Measurements from ENCODE around the gene ATPAF1. TPM values are rescaled to one million over a fixed set of nuclear protein-coding genes. Genes with fewer than 3 reads are reported as not detected.

The ATPAF1 gene
- total and polyA plus RNA-seq, 10 of the 15 experiments (the other 5 are each of a cell fraction or from before 2014, with no cell fraction given) = 15.2 to 93.5 (median 48.4) TPM

GRCh38 chr1:46617108-46617800 is 50.9 kb downstream of the ATPAF1 start:
- WGBS (ENCODE audit: insufficient coverage, insufficient replicate concordance, low lambda C conversion rate, missing lambda C conversion rate) = 28% methylated on average over 10 of the region's 10 CpGs
- H3K9ac ChIP-seq (ENCODE audit: control insufficient read depth, insufficient read depth, low read length) = peak overlapping the region; percentile 72
- no peaks in the 10 kb centered on the region for H3K36me3 ChIP-seq (ENCODE audit: control insufficient read depth in 2 of 2, insufficient read depth in 2 of 2, low read length in 1 of 2)
- H3K4me1 ChIP-seq (ENCODE audit: control insufficient read depth, insufficient read depth, low read length) = peaks cover 48% of the 10 kb centered on the region
- H3K27ac ChIP-seq (ENCODE audit: control insufficient read depth, insufficient read depth) = peak overlapping the region; percentile 84
- SMC1A ChIA-PET (ENCODE audit: uncharacterized antibody, unreplicated experiment) = interaction anchor here (0.6 to 5.7 kb wide), 7 partner anchors 12 to 101 kb away, joined by 3 to 53 read pairs (median 4); partner anchors contain the start of genes ATPAF1, EFCAB14 and MKNK1
- FAIRE-seq (no peak), ATAC-seq (peak; percentile 1; the same call in 1 of the 3 replicates), DNase-seq (ENCODE audit: low read depth, low spot score) (no peak)
- peak overlapping the region; percentile 96 for H3K4me3 ChIP-seq
- H3K79me2 ChIP-seq (ENCODE audit: control insufficient read depth, insufficient read depth, low read length) = peaks cover 26% of the 10 kb centered on the region
- CTCF ChIA-PET = interaction anchor here (0.7 to 4.3 kb wide), 10 partner anchors 13 to 170 kb away, joined by 3 to 30 read pairs (median 4); partner anchors contain the start of gene MKNK1
- no TSS peak for BruUV-seq (replicated peaks)
- peak overlapping the region; percentile 95 for H3K4me2 ChIP-seq (ENCODE audit: control insufficient read depth, insufficient read depth)
- H4K20me1 ChIP-seq (ENCODE audit: control insufficient read depth, insufficient read depth) = no peaks in the 10 kb centered on the region
- RAD21 ChIA-PET (ENCODE audit: unreplicated experiment) = interaction anchor here (0.9 to 4.3 kb wide), 7 partner anchors 11 to 108 kb away, joined by 3 to 41 read pairs (median 7); partner anchors contain the start of genes EFCAB14 and MKNK1
- intact Hi-C loops (cut with micrococcal nuclease; ENCODE audit: unreplicated experiment) (loop anchor here (5.0 kb wide), 2 partner anchors 50 to 100 kb away; partner anchors contain the start of genes ATPAF1 and EFCAB14), in situ Hi-C loops (cut with MboI) (no loop called here)
- peak overlapping the region; percentile 93 for H2AFZ ChIP-seq (ENCODE audit: control insufficient read depth, low read depth, low read length)
- H3K27me3 ChIP-seq (replicated peaks in 1 of 2; ENCODE audit: control insufficient read depth in 2 of 2, insufficient read depth in 2 of 2, low read length in 1 of 2) = no peaks in the 10 kb centered on the region
- H3K9me3 ChIP-seq (replicated peaks; ENCODE audit: control insufficient read depth, insufficient read depth, low read length) = no peaks in the 10 kb centered on the region
- POLR2A ChIA-PET = interaction anchor here (0.7 to 8.8 kb wide), 6 partner anchors 13 to 313 kb away, joined by 3 to 124 read pairs (median 6); partner anchors contain the start of genes ATPAF1 and MKNK1
- TF ChIP-seq POLR2AphosphoS5 (IDR thresholded peaks at IDR 0.05; ENCODE audit: low read length) (no peak), STAT1 (conservative IDR thresholded peaks at IDR 0.05) (no peak), NRF1 (conservative IDR thresholded peaks at IDR 0.05; ENCODE audit: low read depth, low read length) (no peak), RFX5 (IDR thresholded peaks at IDR 0.05; ENCODE audit: low read depth, low read length) (no peak), MTA2 (IDR thresholded peaks at IDR 0.05; ENCODE audit: low read depth) (no peak), BCL3 (IDR thresholded peaks at IDR 0.05; ENCODE audit: borderline replicate concordance, insufficient read depth, low read depth, low read length, poor library complexity, severe bottlenecking) (no peak), NR2C2 (IDR thresholded peaks at IDR 0.05; ENCODE audit: borderline replicate concordance, control insufficient read depth, insufficient read length, low read depth) (no peak), IKZF2 (IDR thresholded peaks at IDR 0.05) (peak in 1 of 2 experiments; percentile 55; a peak in 2 of 4 replicates), SIN3A (IDR thresholded peaks at IDR 0.05; ENCODE audit: low read depth, low read length) (no peak), CEBPZ (IDR thresholded peaks at IDR 0.05; ENCODE audit: low read depth, low read length) (no peak), RELB (IDR thresholded peaks at IDR 0.05; ENCODE audit: low read depth) (0 out of 2 replicates have a peak, but pooled peaks have one; percentile 18), ATF7 (IDR thresholded peaks at IDR 0.05; ENCODE audit: low read depth) (no peak), EGR1 (IDR thresholded peaks at IDR 0.05; ENCODE audit: borderline replicate concordance in 1 of 2, low read depth in 2 of 2, low read length in 2 of 2) (no peak), USF2 (IDR thresholded peaks at IDR 0.05; ENCODE audit: borderline replicate concordance, low read depth, low read length) (no peak), NFYB (IDR thresholded peaks at IDR 0.05; ENCODE audit: insufficient read depth, low read depth, low read length) (no peak)
